Breast epithelium (tissue), 3 donors: ENCODE measurements around the gene PCYT2.

Experiments
- CTCF ChIP-seq, 3 donors: fragments of 450-650 bp; IDR thresholded peaks; one replicate each; pipeline ENCODE4 v1.5.1; 2016 to 2017; ENCODE audit warnings: antibody characterized with exemption in 3 of 3, mild to moderate bottlenecking in 3 of 3, moderate library complexity in 3 of 3
- POLR2A ChIP-seq: fragments of 450-650 bp; IDR thresholded peaks from one replicate; pipeline ENCODE4 v1.6.1; 2016; ENCODE audit warnings: antibody characterized with exemption, mild to moderate bottlenecking, moderate library complexity
- POLR2AphosphoS5 ChIP-seq, 3 donors: sonication (generic); formaldehyde crosslinking; IDR thresholded peaks; one replicate each; pipeline ENCODE4 v1.6.1; 2017; ENCODE audit warnings: antibody characterized with exemption in 3 of 3

- TF ChIP-seq CTCF (IDR thresholded peaks at IDR 0.05): no peak
- no peak for TF ChIP-seq POLR2AphosphoS5 (IDR thresholded peaks at IDR 0.05)
- no peak for TF ChIP-seq POLR2A
Measured at GRCh38 chr17:81955756-81956544, 44.8 kb upstream of the PCYT2 start.
